C4-2B (cell line): ENCODE data around the gene NEURL3.

Experiments
- ZFX ChIP-seq: fragments of 450-650 bp; IDR thresholded peaks from 2 replicates; pipeline ENCODE4 v1.6.1; 2017
- TF ChIP-seq, protein P1 (sequence below): fragments of 450-650 bp; conservative IDR thresholded peaks from 2 replicates; pipeline ENCODE4 v1.5.1; 2017; ENCODE audit warnings: mild to moderate bottlenecking

DNA sequence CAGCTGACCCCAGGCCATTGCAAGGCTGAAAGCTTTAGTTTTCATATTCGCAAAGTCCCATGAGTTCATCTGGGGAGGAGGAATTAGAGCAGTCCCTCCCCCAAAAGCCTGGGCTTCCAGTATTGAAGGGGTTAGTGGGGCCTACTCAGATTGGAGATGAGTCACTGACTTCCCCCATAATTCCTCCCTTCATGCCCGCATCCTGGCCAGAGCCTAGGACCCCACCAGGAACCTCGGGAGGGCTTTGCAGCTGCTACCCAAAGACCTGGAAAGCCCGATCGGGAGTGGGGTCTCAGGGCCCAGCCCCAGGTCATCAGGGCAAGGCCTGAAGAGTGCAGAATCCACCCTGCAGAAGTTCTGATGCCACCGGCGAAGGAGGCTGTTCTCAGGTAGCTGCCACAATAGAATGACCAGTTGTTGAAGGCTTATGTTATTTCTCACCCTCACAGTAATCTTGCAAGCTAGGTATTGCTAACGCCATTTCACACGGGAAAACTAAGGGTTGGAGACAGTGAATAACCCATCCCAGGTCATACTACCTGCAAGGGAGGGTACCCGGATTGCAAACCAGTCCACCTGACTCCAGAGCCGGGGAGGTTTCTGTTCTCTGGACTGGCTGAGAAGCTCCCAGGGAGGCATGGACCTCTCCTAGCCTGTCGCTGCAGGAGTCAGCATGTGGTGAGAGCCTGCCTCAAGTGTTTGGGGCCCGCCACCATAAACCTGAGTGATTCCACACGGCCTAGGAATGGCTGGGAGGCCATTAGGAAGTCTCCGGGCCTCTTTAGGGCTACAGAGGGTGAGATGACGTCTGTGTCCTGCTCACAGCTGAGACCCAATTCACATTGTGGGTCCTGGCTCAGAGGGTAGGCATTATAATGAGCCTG is 25.6 kb upstream of the NEURL3 start:
- TF ChIP-seq, protein P1, sequence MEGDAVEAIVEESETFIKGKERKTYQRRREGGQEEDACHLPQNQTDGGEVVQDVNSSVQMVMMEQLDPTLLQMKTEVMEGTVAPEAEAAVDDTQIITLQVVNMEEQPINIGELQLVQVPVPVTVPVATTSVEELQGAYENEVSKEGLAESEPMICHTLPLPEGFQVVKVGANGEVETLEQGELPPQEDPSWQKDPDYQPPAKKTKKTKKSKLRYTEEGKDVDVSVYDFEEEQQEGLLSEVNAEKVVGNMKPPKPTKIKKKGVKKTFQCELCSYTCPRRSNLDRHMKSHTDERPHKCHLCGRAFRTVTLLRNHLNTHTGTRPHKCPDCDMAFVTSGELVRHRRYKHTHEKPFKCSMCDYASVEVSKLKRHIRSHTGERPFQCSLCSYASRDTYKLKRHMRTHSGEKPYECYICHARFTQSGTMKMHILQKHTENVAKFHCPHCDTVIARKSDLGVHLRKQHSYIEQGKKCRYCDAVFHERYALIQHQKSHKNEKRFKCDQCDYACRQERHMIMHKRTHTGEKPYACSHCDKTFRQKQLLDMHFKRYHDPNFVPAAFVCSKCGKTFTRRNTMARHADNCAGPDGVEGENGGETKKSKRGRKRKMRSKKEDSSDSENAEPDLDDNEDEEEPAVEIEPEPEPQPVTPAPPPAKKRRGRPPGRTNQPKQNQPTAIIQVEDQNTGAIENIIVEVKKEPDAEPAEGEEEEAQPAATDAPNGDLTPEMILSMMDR, result no peak
- no peak for TF ChIP-seq ZFX
